Esophagus squamous epithelium (tissue), 5 donors: ENCODE data around the gene LAG3. TPM values are rescaled to one million over a fixed set of nuclear protein-coding genes. Genes with fewer than 3 reads are reported as not detected.

Source experiments
- DNase-seq: peaks from one replicate; lab custom pipeline; 2025; lab: John Stamatoyannopoulos, UW
- H3K27ac ChIP-seq, 4 donors: fragments of 200-600 bp; sonication (generic); one replicate each; pipeline ENCODE4 v1.5.1; 2016 to 2019; ENCODE audit warnings: mild to moderate bottlenecking in 1 of 4
- H3K27me3 ChIP-seq, 4 donors: fragments of 200-600 bp; sonication (generic); 1 replicate in 3 of 4; 2 replicates in 1 of 4; pipeline versions ENCODE4 v1.5.1 to v1.6.0; 2017 to 2021; ENCODE audit warnings: antibody characterized with exemption in 1 of 4
- H3K36me3 ChIP-seq, 3 donors: fragments of 200-600 bp; sonication (generic); one replicate each; pipeline ENCODE4 v1.5.1; 2016 to 2019
- H3K4me1 ChIP-seq, 3 donors: fragments of 200-600 bp; sonication (generic); one replicate each; pipeline ENCODE4 v1.5.1; 2017 to 2019
- H3K4me3 ChIP-seq, 4 donors: fragments of 200-600 bp; sonication (generic); 1 replicate in 3 of 4; 2 replicates in 1 of 4; pipeline ENCODE4 v1.5.1; 2016 to 2019; ENCODE audit warnings: mild to moderate bottlenecking in 2 of 4, moderate library complexity in 1 of 4
- H3K9me3 ChIP-seq, 3 donors: fragments of 200-600 bp; sonication (generic); one replicate each; pipeline ENCODE4 v1.5.1; 2016 to 2019
- CTCF ChIP-seq, 6 experiments: fragments of 450-650 bp in 4 of 6; fragments of 200-600 bp in 2 of 6; sonication (generic) in 2 of 6; IDR thresholded peaks; one replicate each; pipeline ENCODE4 v1.5.1; 2016 to 2019; ENCODE audit warnings: antibody characterized with exemption in 6 of 6, mild to moderate bottlenecking in 4 of 6, moderate library complexity in 4 of 6
- POLR2A ChIP-seq, 4 donors: fragments of 450-650 bp; IDR thresholded peaks; one replicate each; pipeline ENCODE4 v1.6.1; 2017; ENCODE audit warnings: antibody characterized with exemption in 4 of 4, mild to moderate bottlenecking in 4 of 4, moderate library complexity in 3 of 4
- WGBS, 2 donors: methylation state at CpG; one replicate each; pipeline ENCODE4 v1.1.5; 2018; 5-methylcytosine and 5-hydroxymethylcytosine counted together
- intact Hi-C: fragments of 100-400 bp; cut with DNase I; formaldehyde crosslinking; loops from one replicate; pipeline ENCODE4 v1.15.0; 2022
- total RNA-seq, 4 donors: library from RNA; depleted of rRNA; stranded (reverse); fragments of >200 nt; gene quantifications; one replicate each; pipeline ENCODE4 v1.1.0, GENCODE V29; 2016
- donor health status: DM: yes; HTN: yes; CAD: no.

Gene LAG3
- total RNA-seq, 4 donors from 2014 or later: 0.35 to 0.76 (median 0.50) TPM; not detected in 1

DNA sequence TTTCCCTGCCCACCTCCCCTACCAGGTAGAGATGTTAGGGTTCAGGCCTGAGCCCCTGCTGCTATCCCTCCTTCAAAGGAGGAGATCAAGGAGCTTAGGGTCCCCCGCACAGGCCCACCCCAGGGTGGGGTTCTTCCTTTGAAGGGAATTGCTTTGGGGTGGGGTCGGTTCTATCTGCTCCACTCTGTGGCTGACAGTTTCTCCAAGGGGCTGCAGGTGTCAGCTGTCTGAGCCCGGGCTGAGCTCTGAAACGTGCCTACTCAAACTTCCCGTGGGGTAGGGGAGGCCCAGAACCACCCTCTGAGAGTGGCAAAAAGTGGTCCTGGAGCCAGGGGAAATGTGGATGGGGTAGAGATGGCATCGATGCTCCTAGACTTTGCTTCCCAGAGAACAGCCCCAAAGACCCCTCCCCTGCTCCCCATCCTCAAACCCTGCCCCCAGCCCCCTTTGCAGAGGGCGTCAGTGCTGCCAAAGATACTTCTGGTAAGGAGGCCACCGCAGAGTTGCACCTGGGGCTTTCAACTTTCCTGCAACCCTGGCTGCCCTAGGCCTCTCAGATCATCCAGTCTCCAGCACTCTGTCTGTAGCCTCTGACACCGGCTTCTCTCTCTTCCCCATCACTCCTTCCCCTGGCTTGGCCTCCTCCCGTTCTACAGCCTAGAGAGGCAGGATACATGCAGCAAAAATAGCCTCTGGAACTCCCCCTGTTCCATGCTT, 10.7 kb downstream of the LAG3 start:
- Histone ChIP-seq H3K36me3 (no peaks in the 10 kb centered on the region), H3K4me1 (peaks cover 7 to 18% (median 8%) of the 10 kb centered on the region in 3 donors), H3K4me3 (no peak overlapping the region), H3K27ac (no peak overlapping the region), H3K9me3 (no peaks in the 10 kb centered on the region), H3K27me3 (peaks cover 0 to under 1% (median 0%) of the 10 kb centered on the region in 4 donors)
- intact Hi-C loops: no loop called here
- DNase-seq: no peak
- 93 to 97% methylated on average over 2 to 4 of the region's 10 CpGs for WGBS, 2 donors
- no peak for TF ChIP-seq CTCF (IDR thresholded peaks at IDR 0.05)
- TF ChIP-seq POLR2A (IDR thresholded peaks at IDR 0.05): no peak

GRCh38 chr12:6783828-6784227, 11.5 kb downstream of the LAG3 start:
- no peak overlapping the region for H3K4me3 ChIP-seq
- no peak for TF ChIP-seq POLR2A (IDR thresholded peaks at IDR 0.05)
- TF ChIP-seq CTCF (IDR thresholded peaks at IDR 0.05): no peak
- no peak overlapping the region for H3K27ac ChIP-seq
- intact Hi-C loops: no loop called here
- H3K4me1 ChIP-seq: peaks cover 0 to 10% (median 0%) of the 10 kb centered on the region in 3 donors
- no peaks in the 10 kb centered on the region for H3K9me3 ChIP-seq
- WGBS, 2 donors: 81 to 93% methylated on average over 3 to 9 of the region's 9 CpGs
- DNase-seq: no peak
- H3K36me3 ChIP-seq: no peaks in the 10 kb centered on the region
- H3K27me3 ChIP-seq: no peaks in the 10 kb centered on the region

DNA sequence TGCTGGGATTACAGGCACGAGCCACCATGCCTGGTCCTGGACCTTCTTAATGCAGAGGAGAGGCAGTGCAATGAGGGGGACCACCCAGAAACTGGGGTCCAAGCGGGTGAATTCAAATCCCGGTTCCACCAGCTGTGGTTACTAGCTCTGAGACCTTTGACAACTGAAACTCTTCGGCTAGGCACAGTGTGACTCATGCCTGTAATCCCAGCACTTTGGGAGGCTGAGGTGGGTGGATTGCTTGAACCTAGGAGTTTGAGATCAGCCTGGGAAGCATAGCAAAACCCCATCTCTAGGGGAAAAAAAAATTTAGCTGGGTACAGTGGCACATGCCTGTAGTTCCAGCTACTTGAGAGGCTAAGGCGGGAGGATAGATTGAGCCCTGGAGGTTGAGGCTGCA, 12.0 kb downstream of the LAG3 start:
- no peaks in the 10 kb centered on the region for H3K27me3 ChIP-seq
- TF ChIP-seq POLR2A (IDR thresholded peaks at IDR 0.05) (no peak), CTCF (IDR thresholded peaks at IDR 0.05) (no peak)
- no peaks in the 10 kb centered on the region for H3K36me3 ChIP-seq
- H3K27ac ChIP-seq: no peak overlapping the region
- no peak overlapping the region for H3K4me3 ChIP-seq
- H3K4me1 ChIP-seq: peaks cover 0 to 10% (median 0%) of the 10 kb centered on the region in 3 donors
- no peak for DNase-seq
- WGBS, 2 donors: 41 to 56% methylated on average over 5 of the region's 5 CpGs
- intact Hi-C loops: no loop called here
- no peaks in the 10 kb centered on the region for H3K9me3 ChIP-seq

DNA sequence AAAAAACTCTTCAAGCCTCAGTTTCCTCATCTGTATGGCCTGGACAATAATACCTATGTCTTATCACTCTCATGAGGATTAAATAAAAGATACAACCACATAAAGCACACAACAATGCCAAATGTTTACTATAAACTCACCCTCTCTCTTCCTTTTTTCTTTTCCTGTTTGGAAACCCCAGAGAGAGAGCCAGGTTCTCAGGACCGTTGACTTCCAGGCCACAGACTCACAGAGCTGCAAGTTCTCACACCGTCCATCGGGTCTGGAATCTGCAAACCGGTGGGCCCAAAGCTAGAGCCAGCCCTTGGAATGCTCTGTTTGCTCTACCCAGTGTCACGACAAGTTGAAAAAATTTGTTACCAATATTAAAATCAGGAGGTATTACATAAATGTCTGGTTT, 12.4 kb downstream of the LAG3 start:
- 64 to 67% methylated on average over 5 of the region's 5 CpGs for WGBS, 2 donors
- no peaks in the 10 kb centered on the region for H3K36me3 ChIP-seq
- no peak for DNase-seq
- H3K27me3 ChIP-seq: no peaks in the 10 kb centered on the region
- H3K27ac ChIP-seq: no peak overlapping the region
- H3K4me1 ChIP-seq: peaks cover 0 to 8% (median 0%) of the 10 kb centered on the region in 3 donors
- TF ChIP-seq POLR2A (IDR thresholded peaks at IDR 0.05) (no peak), CTCF (IDR thresholded peaks at IDR 0.05) (no peak)
- no peak overlapping the region for H3K4me3 ChIP-seq
- H3K9me3 ChIP-seq: no peaks in the 10 kb centered on the region
- intact Hi-C loops: no loop called here

GRCh38 chr12:6786416-6787094, 14.2 kb downstream of the LAG3 start:
- Histone ChIP-seq H3K27ac (no peak overlapping the region), H3K9me3 (no peaks in the 10 kb centered on the region), H3K4me1 (peaks cover 0 to 8% (median 0%) of the 10 kb centered on the region in 3 donors), H3K27me3 (no peaks in the 10 kb centered on the region), H3K4me3 (no peak overlapping the region), H3K36me3 (no peaks in the 10 kb centered on the region)
- WGBS, 2 donors: 72 to 79% methylated on average over 9 of the region's 9 CpGs
- DNase-seq: no peak
- TF ChIP-seq POLR2A (IDR thresholded peaks at IDR 0.05): no peak
- no peak for TF ChIP-seq CTCF (IDR thresholded peaks at IDR 0.05)
- intact Hi-C loops: no loop called here
